Upper lobe of left lung (tissue), 6 donors: Measurements from ENCODE around the gene OPA3. TPM values are rescaled to one million over a fixed set of nuclear protein-coding genes. Genes with fewer than 3 reads are reported as not detected.

Source experiments
- ATAC-seq, 2 donors: fragments of 200-7000 bp; cut with Tn5 transposase; one replicate each; pipeline ENCODE4 v1.9.1; 2022; ENCODE audit warnings: mild to moderate bottlenecking in 2 of 2, moderate library complexity in 2 of 2; ENCODE audit not compliant: low FRiP score in 2 of 2
- DNase-seq, 2 donors: peaks; one replicate each; pipeline ENCODE4 v3.0.0-alpha.2; 2019 to 2020
- H3K27ac ChIP-seq, 4 donors: fragments of 200-600 bp; sonication (generic); one replicate each; pipeline ENCODE4 v1.5.1; 2016 to 2019
- H3K27me3 ChIP-seq, 4 donors: fragments of 200-600 bp; sonication (generic); one replicate each; pipeline ENCODE4 v1.5.1; 2017 to 2019
- H3K36me3 ChIP-seq, 4 donors: fragments of 200-600 bp; sonication (generic); one replicate each; pipeline ENCODE4 v1.5.1; 2016 to 2019
- H3K4me1 ChIP-seq, 4 donors: fragments of 200-600 bp; sonication (generic); one replicate each; pipeline ENCODE4 v1.5.1; 2018 to 2019
- H3K4me3 ChIP-seq, 4 donors: fragments of 200-600 bp; sonication (generic); one replicate each; pipeline ENCODE4 v1.5.1; 2017 to 2019; ENCODE audit warnings: mild to moderate bottlenecking in 2 of 4, moderate library complexity in 1 of 4
- H3K9me3 ChIP-seq, 4 donors: fragments of 200-600 bp; sonication (generic); one replicate each; pipeline ENCODE4 v1.5.1; 2018 to 2019
- CTCF ChIP-seq, 6 experiments: fragments of 450-650 bp in 4 of 6; fragments of 200-600 bp in 2 of 6; sonication (generic) in 2 of 6; IDR thresholded peaks; one replicate each; pipeline ENCODE4 v1.5.1; 2016 to 2019; ENCODE audit warnings: antibody characterized with exemption in 6 of 6
- EP300 ChIP-seq, 4 donors: sonication (generic); formaldehyde crosslinking; IDR thresholded peaks; one replicate each; pipeline ENCODE4 v1.5.1; 2017; ENCODE audit warnings: antibody characterized with exemption in 4 of 4, control low read depth in 2 of 4
- POLR2A ChIP-seq, 4 donors: fragments of 450-650 bp; IDR thresholded peaks; one replicate each; pipeline ENCODE4 v1.5.1; 2016 to 2017; ENCODE audit warnings: antibody characterized with exemption in 4 of 4, mild to moderate bottlenecking in 2 of 4
- POLR2AphosphoS5 ChIP-seq, 2 donors: sonication (generic); formaldehyde crosslinking; IDR thresholded peaks; one replicate each; pipeline ENCODE4 v1.5.1; 2017; ENCODE audit warnings: antibody characterized with exemption in 2 of 2
- WGBS, 2 donors: methylation state at CpG; one replicate each; pipeline ENCODE4 v1.1.5; 2017 to 2018; 5-methylcytosine and 5-hydroxymethylcytosine counted together
- total RNA-seq, 6 donors: library from RNA; depleted of rRNA in 4 of 6; stranded (reverse); fragments of >200 nt in 4 of 6; gene quantifications; one replicate each; pipeline versions ENCODE4 v1.1.0 to v1.2.1, GENCODE V29; 2016 to 2021
- donor health status: DM: no; HTN: no; CAD: no; lungs with moderate emphysema.
- donor health status: DM: no; HTN: yes; CAD: no; lungs with severe emphysema.

OPA3 gene
- total RNA-seq, 6 donors from 2014 or later, result 9.9 to 14.3 (median 12.7) TPM

DNA sequence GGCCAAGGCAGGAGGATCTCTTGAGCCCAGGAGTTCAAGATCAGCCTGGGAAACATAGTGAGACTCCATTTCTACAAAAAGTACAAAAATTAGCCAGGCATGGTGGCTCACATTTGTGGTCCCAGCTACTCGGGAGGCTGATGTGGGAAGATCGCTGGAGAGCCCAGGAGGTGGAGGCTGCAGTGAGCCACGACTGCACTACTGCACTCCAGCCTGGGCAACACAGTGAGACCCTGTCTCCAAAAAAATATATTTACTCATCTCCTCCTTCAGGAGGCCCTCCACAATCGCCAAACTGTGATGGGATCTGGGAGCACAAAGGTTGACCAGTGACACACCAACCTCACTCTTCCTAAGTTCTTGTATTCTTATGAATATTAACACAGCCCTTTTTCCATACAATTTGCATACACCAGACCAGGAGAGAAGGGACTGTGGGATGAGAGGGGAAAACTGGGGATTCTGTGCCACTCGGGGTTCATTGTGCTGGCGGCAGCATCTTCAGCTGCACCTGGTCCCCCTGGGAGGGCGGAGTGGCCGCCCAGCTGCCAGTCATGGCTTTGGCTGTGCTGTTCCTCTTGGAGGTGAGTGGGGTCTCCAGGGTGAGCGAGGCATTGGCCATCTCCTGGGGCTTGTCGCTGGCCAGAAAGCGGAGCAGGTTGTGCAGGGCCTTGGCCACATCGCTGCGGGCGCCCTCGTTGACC lies 5.8 kb upstream of the OPA3 start:
- Histone ChIP-seq H3K27ac (no peak overlapping the region), H3K4me3 (no peak overlapping the region), H3K27me3 (peaks cover 0 to 2% (median 0%) of the 10 kb centered on the region in 4 donors), H3K36me3 (peaks cover 0 to 27% (median 4%) of the 10 kb centered on the region in 4 donors), H3K9me3 (no peaks in the 10 kb centered on the region), H3K4me1 (peaks cover under 1 to 32% (median 25%) of the 10 kb centered on the region in 4 donors)
- 71 to 80% methylated on average over 9 to 12 of the region's 15 CpGs for WGBS, 2 donors
- no peak for DNase-seq
- no peak for TF ChIP-seq CTCF (IDR thresholded peaks at IDR 0.05)
- no peak for TF ChIP-seq EP300 (IDR thresholded peaks at IDR 0.05)
- no peak for TF ChIP-seq POLR2AphosphoS5 (IDR thresholded peaks at IDR 0.05)
- TF ChIP-seq POLR2A (IDR thresholded peaks at IDR 0.05), result no peak
- ATAC-seq, result peak in 1 of 2 donors; percentile 15

DNA sequence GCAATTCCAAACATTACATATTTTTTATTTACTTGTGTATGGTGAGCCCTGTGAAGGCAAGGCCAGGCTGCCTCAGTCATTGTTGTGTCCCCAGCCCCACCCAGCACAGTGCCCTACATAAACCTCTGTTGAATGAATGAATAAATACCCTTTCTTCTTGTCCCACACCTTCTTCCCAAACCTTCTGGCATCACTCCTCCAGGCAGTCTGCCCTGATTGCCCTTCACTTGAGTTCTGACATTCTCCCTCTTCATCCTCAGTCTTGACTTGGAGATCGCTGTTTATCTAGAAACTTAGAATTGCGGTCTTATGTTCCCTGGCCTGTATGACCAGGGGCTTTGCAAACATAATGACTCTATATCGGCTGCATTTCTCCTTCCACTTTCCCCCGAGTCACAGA lies 5.2 kb upstream of the OPA3 start:
- Histone ChIP-seq H3K36me3 (peaks cover 0 to 27% (median 4%) of the 10 kb centered on the region in 4 donors), H3K4me1 (peaks cover 5 to 37% (median 28%) of the 10 kb centered on the region in 4 donors), H3K27ac (no peak overlapping the region), H3K9me3 (no peaks in the 10 kb centered on the region), H3K4me3 (no peak overlapping the region), H3K27me3 (peaks cover 0 to 2% (median 0%) of the 10 kb centered on the region in 4 donors)
- 73 to 84% methylated on average over 4 of the region's 4 CpGs for WGBS, 2 donors
- no peak for ATAC-seq
- TF ChIP-seq EP300 (IDR thresholded peaks at IDR 0.05) (no peak), CTCF (IDR thresholded peaks at IDR 0.05) (no peak), POLR2AphosphoS5 (IDR thresholded peaks at IDR 0.05) (no peak), POLR2A (IDR thresholded peaks at IDR 0.05) (no peak)
- DNase-seq, result no peak

GRCh38 chr19:45587873-45588272 lies 3.3 kb upstream of the OPA3 start:
- TF ChIP-seq POLR2AphosphoS5 (IDR thresholded peaks at IDR 0.05) (no peak), POLR2A (IDR thresholded peaks at IDR 0.05) (no peak), EP300 (IDR thresholded peaks at IDR 0.05) (no peak), CTCF (IDR thresholded peaks at IDR 0.05) (no peak)
- Histone ChIP-seq H3K27me3 (peaks cover 0 to 2% (median 0%) of the 10 kb centered on the region in 4 donors), H3K4me1 (peaks cover 13 to 40% (median 28%) of the 10 kb centered on the region in 4 donors), H3K36me3 (peaks cover 0 to 27% (median 4%) of the 10 kb centered on the region in 4 donors), H3K4me3 (no peak overlapping the region), H3K9me3 (no peaks in the 10 kb centered on the region), H3K27ac (peak overlapping the region in 1 of 4 donors; percentile 1)
- WGBS, 2 donors, result 66 to 85% methylated on average over 4 of the region's 4 CpGs
- DNase-seq, result no peak
- ATAC-seq, result no peak

- Histone ChIP-seq H3K27ac (peak overlapping the region; percentile 86 to 99 (median 97)), H3K4me3 (peak overlapping the region in 3 of 4 donors; percentile 74 to 75 (median 75)), H3K9me3 (no peaks in the 10 kb centered on the region), H3K4me1 (peaks cover 7 to 19% (median 14%) of the 10 kb centered on the region in 4 donors), H3K27me3 (no peaks in the 10 kb centered on the region), H3K36me3 (peaks cover 0 to 11% (median 0%) of the 10 kb centered on the region in 4 donors)
- no peak for DNase-seq
- no peak for TF ChIP-seq EP300 (IDR thresholded peaks at IDR 0.05)
- TF ChIP-seq CTCF (IDR thresholded peaks at IDR 0.05), result no peak
- TF ChIP-seq POLR2A (IDR thresholded peaks at IDR 0.05), result no peak
- TF ChIP-seq POLR2AphosphoS5 (IDR thresholded peaks at IDR 0.05), result no peak
- ATAC-seq, result no peak
- WGBS, 2 donors, result 14 to 35% methylated on average over 7 of the region's 7 CpGs
Observed at GRCh38 chr19:45585158-45585577, 566 bp upstream of the OPA3 start.
